Gastrocnemius medialis (tissue), 4 donors: ENCODE results near the gene GPR153.

Experiments used
- POLR2A ChIP-seq, 2 donors: fragments of 450-650 bp; IDR thresholded peaks; one replicate each; pipeline ENCODE4 v1.6.1; 2017; ENCODE audit warnings: antibody characterized with exemption in 2 of 2, mild to moderate bottlenecking in 2 of 2, moderate library complexity in 2 of 2
- TF ChIP-seq, protein P1 (sequence below), 5 experiments: fragments of 450-650 bp in 3 of 5; fragments of 200-600 bp in 2 of 5; sonication (generic) in 2 of 5; IDR thresholded peaks in 4 of 5; conservative IDR thresholded peaks in 1 of 5; 1 replicate in 4 of 5; 2 replicates in 1 of 5; pipeline ENCODE4 v1.5.1; 2016 to 2019; ENCODE audit warnings: antibody characterized with exemption in 5 of 5, mild to moderate bottlenecking in 3 of 5, moderate library complexity in 3 of 5

DNA sequence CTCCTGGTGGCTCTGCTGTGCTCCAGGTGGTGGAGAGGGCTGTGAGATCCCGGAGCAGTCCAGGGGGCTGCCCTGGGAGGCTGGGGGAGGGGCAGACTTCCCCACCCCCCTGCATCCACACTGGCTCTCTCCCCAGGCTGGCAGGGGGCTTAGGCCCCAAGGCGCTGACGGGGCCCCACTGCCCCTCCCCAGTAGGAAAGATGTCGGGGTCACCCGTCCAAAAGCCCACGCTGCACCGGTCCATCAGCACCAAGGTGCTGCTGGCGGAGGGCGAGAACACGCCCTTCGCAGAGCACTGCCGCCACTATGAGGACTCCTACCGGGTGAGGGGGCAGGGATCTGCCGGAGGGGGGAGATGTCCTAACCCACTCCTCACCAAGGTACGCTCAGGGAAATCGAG is 49.2 kb downstream of the GPR153 start:
- no peak for TF ChIP-seq POLR2A (IDR thresholded peaks at IDR 0.05)
- TF ChIP-seq, protein P1, sequence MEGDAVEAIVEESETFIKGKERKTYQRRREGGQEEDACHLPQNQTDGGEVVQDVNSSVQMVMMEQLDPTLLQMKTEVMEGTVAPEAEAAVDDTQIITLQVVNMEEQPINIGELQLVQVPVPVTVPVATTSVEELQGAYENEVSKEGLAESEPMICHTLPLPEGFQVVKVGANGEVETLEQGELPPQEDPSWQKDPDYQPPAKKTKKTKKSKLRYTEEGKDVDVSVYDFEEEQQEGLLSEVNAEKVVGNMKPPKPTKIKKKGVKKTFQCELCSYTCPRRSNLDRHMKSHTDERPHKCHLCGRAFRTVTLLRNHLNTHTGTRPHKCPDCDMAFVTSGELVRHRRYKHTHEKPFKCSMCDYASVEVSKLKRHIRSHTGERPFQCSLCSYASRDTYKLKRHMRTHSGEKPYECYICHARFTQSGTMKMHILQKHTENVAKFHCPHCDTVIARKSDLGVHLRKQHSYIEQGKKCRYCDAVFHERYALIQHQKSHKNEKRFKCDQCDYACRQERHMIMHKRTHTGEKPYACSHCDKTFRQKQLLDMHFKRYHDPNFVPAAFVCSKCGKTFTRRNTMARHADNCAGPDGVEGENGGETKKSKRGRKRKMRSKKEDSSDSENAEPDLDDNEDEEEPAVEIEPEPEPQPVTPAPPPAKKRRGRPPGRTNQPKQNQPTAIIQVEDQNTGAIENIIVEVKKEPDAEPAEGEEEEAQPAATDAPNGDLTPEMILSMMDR (IDR thresholded peaks at IDR 0.05 in 4 of 5, conservative IDR thresholded peaks at IDR 0.05 in 1 of 5), result no peak
